ENCODE measurements around the gene SERPINI1.

Gene SERPINI1

DNA sequence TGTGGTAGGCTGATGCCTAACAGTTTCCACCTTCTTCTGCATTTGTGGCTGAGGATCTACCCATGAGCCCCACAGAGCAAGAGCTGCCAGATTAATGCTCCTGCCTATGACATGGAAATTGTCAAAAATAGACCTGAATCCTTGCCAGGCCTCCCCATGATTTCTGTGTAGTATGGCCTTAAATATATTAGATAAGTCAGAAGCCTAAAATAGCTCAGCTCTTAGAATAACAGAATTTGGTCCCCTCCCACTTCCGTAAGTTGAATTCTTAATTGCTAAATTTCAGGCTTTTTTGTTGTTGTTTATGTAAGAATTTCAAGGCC lies 129.0 kb downstream of the SERPINI1 start:
- TF ChIP-seq, protein P1, sequence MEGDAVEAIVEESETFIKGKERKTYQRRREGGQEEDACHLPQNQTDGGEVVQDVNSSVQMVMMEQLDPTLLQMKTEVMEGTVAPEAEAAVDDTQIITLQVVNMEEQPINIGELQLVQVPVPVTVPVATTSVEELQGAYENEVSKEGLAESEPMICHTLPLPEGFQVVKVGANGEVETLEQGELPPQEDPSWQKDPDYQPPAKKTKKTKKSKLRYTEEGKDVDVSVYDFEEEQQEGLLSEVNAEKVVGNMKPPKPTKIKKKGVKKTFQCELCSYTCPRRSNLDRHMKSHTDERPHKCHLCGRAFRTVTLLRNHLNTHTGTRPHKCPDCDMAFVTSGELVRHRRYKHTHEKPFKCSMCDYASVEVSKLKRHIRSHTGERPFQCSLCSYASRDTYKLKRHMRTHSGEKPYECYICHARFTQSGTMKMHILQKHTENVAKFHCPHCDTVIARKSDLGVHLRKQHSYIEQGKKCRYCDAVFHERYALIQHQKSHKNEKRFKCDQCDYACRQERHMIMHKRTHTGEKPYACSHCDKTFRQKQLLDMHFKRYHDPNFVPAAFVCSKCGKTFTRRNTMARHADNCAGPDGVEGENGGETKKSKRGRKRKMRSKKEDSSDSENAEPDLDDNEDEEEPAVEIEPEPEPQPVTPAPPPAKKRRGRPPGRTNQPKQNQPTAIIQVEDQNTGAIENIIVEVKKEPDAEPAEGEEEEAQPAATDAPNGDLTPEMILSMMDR (conservative IDR thresholded peaks at IDR 0.05; ENCODE audit: control insufficient read depth, insufficient read depth, low read depth, low read length) = no peak
- no peak overlapping the region for H3K4me3 ChIP-seq (ENCODE audit: control insufficient read depth, low read depth, low read length)
- DNase-seq (ENCODE audit: low read depth) = no peak

- DNase-seq (ENCODE audit: low read depth) = no peak
- TF ChIP-seq, protein P1 (conservative IDR thresholded peaks at IDR 0.05; ENCODE audit: control insufficient read depth, insufficient read depth, low read depth, low read length) = no peak
- no peak overlapping the region for H3K4me3 ChIP-seq (ENCODE audit: control insufficient read depth, low read depth, low read length)
Observed at GRCh38 chr3:167866331-167866730, 130.8 kb downstream of the SERPINI1 start.

DNA sequence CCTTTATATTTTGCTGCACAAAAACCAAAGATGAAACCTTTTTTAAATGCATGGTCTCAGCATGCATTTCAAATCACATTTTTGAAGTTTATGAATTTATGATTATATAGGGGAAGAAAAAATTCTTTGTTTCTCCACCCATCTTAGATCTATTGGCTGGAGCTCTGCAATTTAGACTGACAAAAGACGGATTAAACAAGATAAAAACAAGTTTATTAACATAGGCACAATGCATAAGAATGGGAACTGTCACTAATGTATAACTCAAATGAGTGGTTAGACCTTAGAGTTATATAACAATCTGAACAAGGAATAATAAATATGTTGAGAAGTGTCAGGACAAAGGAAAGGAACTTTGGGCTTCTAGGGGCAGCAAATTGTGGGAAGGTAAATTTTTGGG lies 132.5 kb downstream of the SERPINI1 start:
- TF ChIP-seq, protein P1 (conservative IDR thresholded peaks at IDR 0.05; ENCODE audit: control insufficient read depth, insufficient read depth, low read depth, low read length) = no peak
- no peak overlapping the region for H3K4me3 ChIP-seq (ENCODE audit: control insufficient read depth, low read depth, low read length)
- no peak for DNase-seq (ENCODE audit: low read depth)

DNA sequence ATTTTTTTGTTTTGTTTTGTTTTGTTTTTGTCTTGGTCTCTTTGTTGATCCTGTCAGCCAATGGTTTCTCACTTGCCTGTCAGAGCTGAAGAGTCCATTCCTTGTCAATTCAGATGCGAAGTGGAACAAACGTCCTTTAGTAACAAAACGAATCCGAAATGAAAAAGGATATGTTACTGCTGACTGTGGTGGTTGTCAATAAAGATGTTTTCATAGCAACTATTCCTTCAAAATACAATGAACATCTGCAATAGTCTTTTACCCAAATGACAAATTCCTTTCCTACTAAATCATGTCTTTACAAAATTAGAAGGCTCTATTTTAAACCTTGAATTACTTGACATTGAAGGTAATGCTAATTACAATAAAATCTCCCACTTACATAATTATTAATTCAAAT lies 134.7 kb downstream of the SERPINI1 start:
- TF ChIP-seq, protein P1 (conservative IDR thresholded peaks at IDR 0.05; ENCODE audit: control insufficient read depth, insufficient read depth, low read depth, low read length) = no peak
- no peak overlapping the region for H3K4me3 ChIP-seq (ENCODE audit: control insufficient read depth, low read depth, low read length)
- DNase-seq (ENCODE audit: low read depth) = no peak

DNA sequence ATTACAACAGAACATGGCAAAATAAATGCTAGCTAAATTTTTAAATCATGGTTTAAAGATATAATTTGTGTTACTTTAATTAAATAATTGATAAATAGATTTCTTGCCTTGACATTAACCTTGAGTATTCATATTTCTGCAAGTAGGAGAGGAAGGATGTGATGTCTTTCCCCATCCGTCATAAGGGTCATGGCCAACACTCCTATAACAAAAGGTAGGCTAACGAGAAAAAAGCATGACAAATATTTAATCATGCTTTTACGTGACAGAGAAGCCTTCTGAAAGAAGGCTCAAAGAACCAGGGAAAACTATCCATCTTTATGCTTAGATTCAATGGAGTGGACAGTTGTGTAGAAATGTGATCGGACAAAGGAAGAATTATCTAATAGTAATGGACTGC lies 135.2 kb downstream of the SERPINI1 start:
- no peak for DNase-seq (ENCODE audit: low read depth)

DNA sequence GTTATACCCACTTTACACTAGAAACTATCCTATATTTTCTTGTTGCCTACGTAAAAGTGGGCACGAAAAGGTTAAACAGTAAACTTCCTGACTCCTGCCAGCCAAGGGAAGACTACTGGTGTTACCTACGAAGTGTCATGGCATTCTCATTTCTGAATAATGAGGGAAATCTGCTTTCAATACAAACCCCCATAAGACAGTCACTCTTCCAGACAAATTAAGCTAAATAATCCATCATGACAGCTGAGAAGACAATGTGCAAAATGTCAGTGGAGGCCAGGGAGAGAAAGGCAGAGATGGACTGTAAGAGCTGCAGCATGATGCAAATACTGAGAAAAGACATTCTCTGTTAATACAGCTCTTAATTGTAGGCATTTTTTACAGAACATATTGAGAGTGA lies 136.5 kb downstream of the SERPINI1 start:
- DNase-seq (ENCODE audit: low read depth) = no peak
- no peak overlapping the region for H3K4me3 ChIP-seq (ENCODE audit: control insufficient read depth, low read depth, low read length)
- TF ChIP-seq, protein P1 (conservative IDR thresholded peaks at IDR 0.05; ENCODE audit: control insufficient read depth, insufficient read depth, low read depth, low read length) = no peak

More for the DNA sequence above, 135.2 kb downstream of the SERPINI1 start:
- TF ChIP-seq, protein P1 (conservative IDR thresholded peaks at IDR 0.05; ENCODE audit: control insufficient read depth, insufficient read depth, low read depth, low read length) = no peak
- no peak overlapping the region for H3K4me3 ChIP-seq (ENCODE audit: control insufficient read depth, low read depth, low read length)

DNA sequence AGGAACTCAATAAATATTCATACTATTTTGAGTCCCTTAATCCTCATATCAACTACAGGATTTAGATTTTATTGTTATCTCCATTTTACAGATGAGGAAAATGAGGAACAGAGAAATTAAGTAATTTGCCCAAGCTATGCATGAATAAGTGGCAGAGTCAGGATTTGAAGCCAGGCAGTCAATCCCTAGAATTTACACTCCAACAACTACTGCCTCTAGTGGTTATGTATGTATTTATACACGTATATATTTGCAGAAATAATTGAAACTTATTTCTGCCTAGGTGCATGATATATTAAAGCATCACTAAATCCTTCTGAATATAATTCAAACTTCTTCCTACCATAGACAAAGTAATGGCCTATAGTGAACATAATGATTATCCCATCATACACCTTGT lies 137.4 kb downstream of the SERPINI1 start:
- DNase-seq (ENCODE audit: low read depth) = no peak
- no peak overlapping the region for H3K4me3 ChIP-seq (ENCODE audit: control insufficient read depth, low read depth, low read length)
- TF ChIP-seq, protein P1 (conservative IDR thresholded peaks at IDR 0.05; ENCODE audit: control insufficient read depth, insufficient read depth, low read depth, low read length) = peak; percentile 31
